Adipocyte (in vitro differentiated cells): ENCODE data around the gene PROX2.

Experiments
- DNase-seq: peaks from one replicate; pipeline ENCODE4 v3.0.0-alpha.2; 2015; ENCODE audit warnings: low read depth
- H3K27me3 ChIP-seq: replicated peaks from 2 replicates; pipeline ENCODE4 v1.7.0; 2013; ENCODE audit warnings: mild to moderate bottlenecking, low read length, moderate library complexity; ENCODE audit not compliant: control insufficient read depth, insufficient read depth
- H3K36me3 ChIP-seq: 2 replicates; pipeline ENCODE4 v1.7.0; 2013; ENCODE audit warnings: low read length, mild to moderate bottlenecking, moderate library complexity; ENCODE audit not compliant: control insufficient read depth, insufficient read depth, severe bottlenecking
- H3K4me1 ChIP-seq: 2 replicates; pipeline ENCODE4 v1.7.0; 2013; ENCODE audit warnings: mild to moderate bottlenecking, low read length, moderate library complexity; ENCODE audit not compliant: control insufficient read depth, insufficient read depth
- H3K4me3 ChIP-seq: 2 replicates; pipeline ENCODE4 v1.7.0; 2013; ENCODE audit warnings: mild to moderate bottlenecking, low read length, moderate library complexity
- H3K9ac ChIP-seq: 2 replicates; pipeline ENCODE4 v1.7.0; 2013; ENCODE audit warnings: mild to moderate bottlenecking, low read length, moderate library complexity
- H3K9me3 ChIP-seq: 2 replicates; pipeline ENCODE4 v1.7.0; 2013; ENCODE audit warnings: mild to moderate bottlenecking, low read length, moderate library complexity; ENCODE audit not compliant: control insufficient read depth

PROX2 gene

GRCh38 chr14:74917178-74917543, 41.2 kb upstream of the PROX2 start:
- Histone ChIP-seq H3K9me3 (no peaks in the 10 kb centered on the region), H3K27me3 (no peaks in the 10 kb centered on the region), H3K4me3 (no peak overlapping the region), H3K36me3 (no peaks in the 10 kb centered on the region), H3K4me1 (peaks cover 23% of the 10 kb centered on the region), H3K9ac (peak overlapping the region; percentile 3)
- DNase-seq, result no peak

GRCh38 chr14:74915826-74916225, 39.9 kb upstream of the PROX2 start:
- Histone ChIP-seq H3K4me1 (peaks cover 23% of the 10 kb centered on the region), H3K9me3 (no peaks in the 10 kb centered on the region), H3K36me3 (no peaks in the 10 kb centered on the region), H3K9ac (no peak overlapping the region), H3K4me3 (no peak overlapping the region), H3K27me3 (no peaks in the 10 kb centered on the region)
- DNase-seq, result no peak

DNA sequence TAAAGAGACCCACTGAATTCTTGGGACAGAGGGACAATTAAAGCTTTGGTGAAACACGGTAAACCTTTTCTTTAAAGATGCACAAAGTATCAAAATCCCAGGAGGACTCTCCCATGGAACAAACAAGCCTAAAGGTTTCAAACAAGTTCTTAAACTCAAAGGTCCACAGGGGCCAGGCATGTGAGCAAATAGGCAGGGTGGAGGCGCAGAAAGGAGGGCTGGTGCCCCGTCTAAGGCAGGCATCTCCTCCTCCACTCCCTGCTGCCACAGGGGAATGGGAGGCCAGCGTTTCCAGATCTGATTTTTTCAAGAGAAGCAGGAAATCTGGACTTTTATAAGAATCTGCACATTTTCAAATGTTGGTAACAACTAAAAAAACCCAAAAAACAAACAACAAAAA, 39.5 kb upstream of the PROX2 start:
- H3K36me3 ChIP-seq, result no peaks in the 10 kb centered on the region
- H3K27me3 ChIP-seq, result no peaks in the 10 kb centered on the region
- H3K4me3 ChIP-seq, result no peak overlapping the region
- peaks cover 23% of the 10 kb centered on the region for H3K4me1 ChIP-seq
- DNase-seq, result no peak
- H3K9me3 ChIP-seq, result no peaks in the 10 kb centered on the region
- no peak overlapping the region for H3K9ac ChIP-seq

DNA sequence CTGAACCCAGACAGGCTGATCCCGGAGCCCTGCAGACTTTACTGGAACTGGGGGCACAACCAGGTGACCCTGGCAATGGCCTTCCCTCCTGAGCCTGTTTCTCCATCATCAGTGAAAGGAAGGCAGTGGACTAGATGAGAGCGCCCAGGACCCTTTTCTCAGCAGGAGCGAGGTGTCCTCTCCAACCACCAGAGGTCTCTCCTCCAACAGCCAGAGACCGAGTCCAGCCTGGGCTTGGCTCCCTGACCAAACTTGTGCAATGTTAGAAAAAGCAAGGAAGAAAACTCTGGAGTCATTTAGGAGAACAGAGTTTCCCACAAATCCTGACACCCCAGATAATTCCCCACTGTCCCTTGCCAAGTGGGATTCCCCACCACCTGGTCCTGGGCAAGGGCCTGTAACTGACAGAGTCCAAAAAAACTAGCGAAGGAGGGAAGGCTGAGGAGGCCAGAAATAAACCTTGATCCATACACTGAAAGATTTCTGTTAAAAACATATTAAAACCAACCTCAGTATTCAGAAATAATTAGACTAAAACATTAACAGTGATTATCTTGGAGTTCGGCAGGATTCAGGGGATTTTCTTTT, 38.1 kb upstream of the PROX2 start:
- peak; percentile 94 for DNase-seq
- Histone ChIP-seq H3K27me3 (no peaks in the 10 kb centered on the region), H3K4me1 (peaks cover 23% of the 10 kb centered on the region), H3K9ac (peak overlapping the region; percentile 76), H3K9me3 (no peaks in the 10 kb centered on the region), H3K4me3 (no peak overlapping the region), H3K36me3 (no peaks in the 10 kb centered on the region)

DNA sequence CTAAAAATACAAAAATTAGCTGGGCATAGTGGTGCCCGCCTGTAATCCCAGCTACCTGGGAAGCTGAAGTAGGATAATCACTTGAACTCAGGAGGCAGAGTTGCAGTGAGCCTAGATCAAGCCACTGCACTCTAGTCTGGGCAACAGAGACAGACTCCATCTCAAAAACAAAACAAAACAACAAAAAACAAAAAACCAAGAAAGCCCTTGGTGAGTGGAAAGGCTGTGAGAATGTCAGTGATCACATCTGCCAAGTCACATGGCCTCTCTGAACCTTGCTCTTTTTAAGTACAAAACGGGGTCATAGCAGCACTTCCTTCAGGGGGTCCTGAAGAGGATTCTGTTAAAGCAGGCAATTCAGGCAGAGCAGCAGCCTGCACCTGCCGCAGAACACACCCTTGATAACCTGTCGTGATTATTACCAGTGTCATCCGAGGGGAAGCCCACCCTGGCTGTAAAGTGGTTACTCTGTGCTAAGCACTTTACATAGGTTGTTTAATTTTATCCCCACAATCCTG, 37.5 kb upstream of the PROX2 start:
- Histone ChIP-seq H3K4me3 (no peak overlapping the region), H3K4me1 (peaks cover 23% of the 10 kb centered on the region), H3K27me3 (no peaks in the 10 kb centered on the region), H3K9me3 (no peaks in the 10 kb centered on the region), H3K9ac (no peak overlapping the region), H3K36me3 (no peaks in the 10 kb centered on the region)
- DNase-seq, result no peak

GRCh38 chr14:74912801-74913200, 36.9 kb upstream of the PROX2 start:
- no peaks in the 10 kb centered on the region for H3K36me3 ChIP-seq
- no peaks in the 10 kb centered on the region for H3K27me3 ChIP-seq
- no peaks in the 10 kb centered on the region for H3K9me3 ChIP-seq
- H3K9ac ChIP-seq, result no peak overlapping the region
- no peak overlapping the region for H3K4me3 ChIP-seq
- H3K4me1 ChIP-seq, result peaks cover 18% of the 10 kb centered on the region
- DNase-seq, result no peak

DNA sequence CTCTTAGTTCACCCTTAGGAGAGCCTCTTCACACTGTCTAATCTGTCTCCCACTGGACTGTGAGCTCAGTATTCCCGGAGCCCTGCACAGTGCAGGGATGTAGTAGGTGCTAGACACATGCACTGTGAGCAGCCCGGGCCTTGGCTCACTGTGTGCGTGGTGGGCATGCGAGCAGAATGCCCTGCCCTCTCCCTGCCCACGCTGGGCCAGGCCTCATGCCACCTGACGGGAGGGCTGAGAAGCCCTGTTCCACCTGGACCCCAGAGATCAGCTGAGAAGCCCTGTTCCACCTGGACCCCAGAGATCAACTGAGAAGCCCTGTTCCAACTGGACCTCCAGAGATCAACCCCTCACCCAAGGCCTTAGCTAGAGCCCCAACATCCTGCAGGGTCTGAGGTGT, 36.2 kb upstream of the PROX2 start:
- DNase-seq, result no peak
- Histone ChIP-seq H3K27me3 (no peaks in the 10 kb centered on the region), H3K36me3 (no peaks in the 10 kb centered on the region), H3K4me3 (no peak overlapping the region), H3K9ac (no peak overlapping the region), H3K9me3 (no peaks in the 10 kb centered on the region), H3K4me1 (peaks cover 18% of the 10 kb centered on the region)

- Histone ChIP-seq H3K4me3 (no peak overlapping the region), H3K36me3 (no peaks in the 10 kb centered on the region), H3K9ac (no peak overlapping the region), H3K9me3 (no peaks in the 10 kb centered on the region), H3K27me3 (no peaks in the 10 kb centered on the region), H3K4me1 (peaks cover 16% of the 10 kb centered on the region)
- no peak for DNase-seq
Observed at GRCh38 chr14:74911704-74912103, 35.8 kb upstream of the PROX2 start.

DNA sequence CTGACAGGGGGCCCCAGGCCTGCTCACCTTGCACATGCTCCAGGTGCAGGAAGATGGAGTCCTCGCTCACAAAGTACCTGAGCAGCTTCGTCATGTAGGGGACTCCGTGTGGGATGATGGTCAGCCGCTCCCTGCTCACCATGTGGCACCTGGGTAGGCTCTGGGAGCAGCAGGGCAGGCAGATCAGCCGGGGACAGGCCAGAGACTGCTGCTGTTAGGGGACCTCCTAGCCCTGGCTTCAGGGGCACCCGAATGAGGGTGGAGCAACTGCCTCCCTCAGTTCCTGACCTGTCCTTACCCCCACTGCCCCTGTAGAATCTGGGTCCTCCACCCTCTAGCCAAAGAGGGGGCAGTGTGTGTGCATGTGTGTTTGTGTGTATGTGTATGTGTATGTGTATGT, 35.3 kb upstream of the PROX2 start:
- Histone ChIP-seq H3K9me3 (no peaks in the 10 kb centered on the region), H3K4me3 (no peak overlapping the region), H3K27me3 (no peaks in the 10 kb centered on the region), H3K4me1 (peaks cover 15% of the 10 kb centered on the region), H3K9ac (no peak overlapping the region), H3K36me3 (no peaks in the 10 kb centered on the region)
- DNase-seq, result no peak

DNA sequence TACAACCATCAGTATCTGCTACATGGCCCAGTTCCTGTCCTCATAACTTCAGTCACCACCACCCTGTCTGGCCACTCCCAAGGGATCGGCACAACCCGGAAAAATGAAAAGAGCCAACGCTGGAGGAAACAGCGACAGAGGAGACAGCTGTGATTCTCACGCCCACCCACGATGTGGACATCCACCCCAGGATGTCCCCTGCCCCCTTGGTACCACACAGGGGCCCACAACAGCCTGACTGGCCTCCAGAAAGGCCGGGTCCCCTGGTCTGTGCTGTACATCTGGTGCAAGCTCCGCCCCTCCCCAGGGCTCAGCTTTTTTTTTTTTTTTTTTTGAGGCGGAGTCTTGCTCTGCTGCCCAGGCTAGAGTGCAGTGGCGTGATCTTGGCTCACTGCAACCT, 34.6 kb upstream of the PROX2 start:
- H3K36me3 ChIP-seq, result no peaks in the 10 kb centered on the region
- no peaks in the 10 kb centered on the region for H3K9me3 ChIP-seq
- H3K27me3 ChIP-seq, result no peaks in the 10 kb centered on the region
- DNase-seq, result no peak
- no peak overlapping the region for H3K4me3 ChIP-seq
- H3K9ac ChIP-seq, result no peak overlapping the region
- H3K4me1 ChIP-seq, result peaks cover 19% of the 10 kb centered on the region

- Histone ChIP-seq H3K9ac (no peak overlapping the region), H3K4me3 (no peak overlapping the region), H3K27me3 (no peaks in the 10 kb centered on the region), H3K9me3 (no peaks in the 10 kb centered on the region), H3K4me1 (peaks cover 22% of the 10 kb centered on the region), H3K36me3 (no peaks in the 10 kb centered on the region)
- DNase-seq, result no peak
Observed at GRCh38 chr14:74909911-74910310, 34.0 kb upstream of the PROX2 start.

GRCh38 chr14:74909501-74909900, 33.6 kb upstream of the PROX2 start:
- no peaks in the 10 kb centered on the region for H3K36me3 ChIP-seq
- H3K9me3 ChIP-seq, result no peaks in the 10 kb centered on the region
- H3K27me3 ChIP-seq, result no peaks in the 10 kb centered on the region
- no peak for DNase-seq
- H3K4me3 ChIP-seq, result no peak overlapping the region
- H3K9ac ChIP-seq, result no peak overlapping the region
- peaks cover 21% of the 10 kb centered on the region for H3K4me1 ChIP-seq
